ENCODE measurements around the gene PPP6R2. TPM values are rescaled to one million over a fixed set of nuclear protein-coding genes. Genes with fewer than 3 reads are reported as not detected.

Gene PPP6R2
- total and polyA plus RNA-seq, 2 of the 8 experiments (the other 6 are each of a cell fraction or from before 2014, with no cell fraction given): 25.0 to 32.2 TPM

DNA sequence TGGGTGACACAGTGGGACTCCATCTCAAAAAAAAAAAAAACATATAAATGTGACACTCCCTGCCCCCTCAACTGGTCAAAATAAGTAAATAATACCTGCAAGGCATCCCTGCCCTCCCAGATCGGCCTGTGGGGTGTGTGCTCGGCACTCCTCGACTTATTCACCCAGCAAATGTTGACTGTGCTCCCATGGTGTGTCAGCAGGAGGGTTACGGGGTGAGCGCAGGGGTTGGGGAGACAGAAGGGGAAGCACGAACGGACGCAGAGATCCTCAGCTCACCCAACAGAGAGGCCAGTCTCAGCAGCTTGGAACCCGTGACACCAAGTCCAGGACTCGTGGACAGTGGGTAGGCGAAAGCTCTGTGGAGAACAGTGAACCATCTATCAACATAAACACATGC, 136.6 kb downstream of the PPP6R2 start (continued):
- TF ChIP-seq CHD7 (IDR thresholded peaks at IDR 0.05; ENCODE audit: insufficient replicate concordance, low read length): no peak
- TF ChIP-seq GABPA (IDR thresholded peaks at IDR 0.05; ENCODE audit: borderline replicate concordance, insufficient read depth, low read length): no peak
- TF ChIP-seq SAP30 (IDR thresholded peaks at IDR 0.05; ENCODE audit: insufficient read depth, insufficient replicate concordance, low read length): no peak
